ENCODE data around the gene EFNA4. TPM values are rescaled to one million over a fixed set of nuclear protein-coding genes. Genes with fewer than 3 reads are reported as not detected.

Gene EFNA4
- total RNA-seq, 1 experiment from 2014 or later: 17.0 TPM

- no TSS peak for BruUV-seq (replicated peaks)
- H3K27me3 ChIP-seq (replicated peaks; ENCODE audit: insufficient read depth, low read depth, low read length, poor library complexity): peaks cover 23% of the 10 kb centered on the region
- peak overlapping the region; percentile 55 for H3K27ac ChIP-seq (ENCODE audit: low read depth, low read length, poor library complexity, severe bottlenecking)
These were observed 15.6 kb downstream of the EFNA4 start for GRCh38 chr1:155079210-155079486.

GRCh38 chr1:155079487-155080311 is 16.2 kb downstream of the EFNA4 start:
- H3K9me3 ChIP-seq (ENCODE audit: low read depth, low read length, poor library complexity, severe bottlenecking): no peaks in the 10 kb centered on the region
- peak overlapping the region; percentile 63 for H3K4me3 ChIP-seq (ENCODE audit: low read depth, low read length, poor library complexity, severe bottlenecking)
- H3K36me3 ChIP-seq (ENCODE audit: insufficient read depth, low read length, poor library complexity, severe bottlenecking): no peaks in the 10 kb centered on the region
- H3K4me1 ChIP-seq (ENCODE audit: insufficient read depth, low read length, poor library complexity, severe bottlenecking): peaks cover 49% of the 10 kb centered on the region
- H3K27me3 ChIP-seq (replicated peaks; ENCODE audit: insufficient read depth, low read depth, low read length, poor library complexity): peaks cover 23% of the 10 kb centered on the region
- TF ChIP-seq EZH2 (IDR thresholded peaks at IDR 0.05; ENCODE audit: borderline replicate concordance, low read depth, low read length, poor library complexity, severe bottlenecking) (no peak), CTCF (conservative IDR thresholded peaks at IDR 0.05; ENCODE audit: low read depth, low read length) (no peak)
- POLR2A ChIA-PET (ENCODE audit: low non-redundant PET): no interaction called here
- no peak for DNase-seq (ENCODE audit: low spot score)
- CTCF ChIA-PET: interaction anchor here (1.1 kb wide), 1 partner anchor 16 kb away, joined by 3 read pairs; the partner anchor contains the start of gene EFNA4
- peak overlapping the region; percentile 55 for H3K27ac ChIP-seq (ENCODE audit: low read depth, low read length, poor library complexity, severe bottlenecking)
- intact Hi-C loops (cut with micrococcal nuclease; ENCODE audit: unreplicated experiment): loop anchor here (5.0 kb wide), 1 partner anchor 77 kb away; the partner anchor contains the start of gene ZBTB7B
- no TSS peak for BruUV-seq (replicated peaks)

More at GRCh38 chr1:155079210-155079486, 15.6 kb downstream of the EFNA4 start:
- peak overlapping the region; percentile 63 for H3K4me3 ChIP-seq (ENCODE audit: low read depth, low read length, poor library complexity, severe bottlenecking)
- no peak for TF ChIP-seq EZH2 (IDR thresholded peaks at IDR 0.05; ENCODE audit: borderline replicate concordance, low read depth, low read length, poor library complexity, severe bottlenecking)
- no peak for TF ChIP-seq CTCF (conservative IDR thresholded peaks at IDR 0.05; ENCODE audit: low read depth, low read length)
- H3K4me1 ChIP-seq (ENCODE audit: insufficient read depth, low read length, poor library complexity, severe bottlenecking): peaks cover 44% of the 10 kb centered on the region
- H3K9me3 ChIP-seq (ENCODE audit: low read depth, low read length, poor library complexity, severe bottlenecking): no peaks in the 10 kb centered on the region
- no peak for DNase-seq (ENCODE audit: low spot score)
- POLR2A ChIA-PET (ENCODE audit: low non-redundant PET): interaction anchor here (0.5 kb wide), 1 partner anchor 11 kb away, joined by 5 read pairs; no protein-coding TSS in a partner anchor
- no peaks in the 10 kb centered on the region for H3K36me3 ChIP-seq (ENCODE audit: insufficient read depth, low read length, poor library complexity, severe bottlenecking)
- CTCF ChIA-PET: interaction anchor here (0.6 to 1.1 kb wide), 2 partner anchors 16 to 38 kb away, joined by 3 to 6 read pairs; partner anchors contain the start of gene EFNA4
- intact Hi-C loops (cut with micrococcal nuclease; ENCODE audit: unreplicated experiment): no loop called here

GRCh38 chr1:155080312-155081228 is 17.0 kb downstream of the EFNA4 start:
- Histone ChIP-seq H3K27me3 (replicated peaks; ENCODE audit: insufficient read depth, low read depth, low read length, poor library complexity) (peaks cover 23% of the 10 kb centered on the region), H3K36me3 (ENCODE audit: insufficient read depth, low read length, poor library complexity, severe bottlenecking) (no peaks in the 10 kb centered on the region), H3K27ac (ENCODE audit: low read depth, low read length, poor library complexity, severe bottlenecking) (peak overlapping the region; percentile 14), H3K4me3 (ENCODE audit: low read depth, low read length, poor library complexity, severe bottlenecking) (peak overlapping the region; percentile 63), H3K9me3 (ENCODE audit: low read depth, low read length, poor library complexity, severe bottlenecking) (no peaks in the 10 kb centered on the region), H3K4me1 (ENCODE audit: insufficient read depth, low read length, poor library complexity, severe bottlenecking) (peaks cover 51% of the 10 kb centered on the region)
- ChIA-PET CTCF (interaction anchor here (0.6 to 1.5 kb wide), 3 partner anchors 11 to 64 kb away, joined by 3 to 5 read pairs (median 4); no protein-coding TSS in a partner anchor), POLR2A (ENCODE audit: low non-redundant PET) (no interaction called here)
- no peak for TF ChIP-seq CTCF (conservative IDR thresholded peaks at IDR 0.05; ENCODE audit: low read depth, low read length)
- no peak for TF ChIP-seq EZH2 (IDR thresholded peaks at IDR 0.05; ENCODE audit: borderline replicate concordance, low read depth, low read length, poor library complexity, severe bottlenecking)
- BruUV-seq (replicated peaks): no TSS peak
- intact Hi-C loops (cut with micrococcal nuclease; ENCODE audit: unreplicated experiment): loop anchor here (5.0 kb wide), 1 partner anchor 78 kb away; the partner anchor contains the start of gene ZBTB7B
- DNase-seq (ENCODE audit: low spot score): peak; percentile 80
